ENCODE results near the gene HOXB2. TPM values are rescaled to one million over a fixed set of nuclear protein-coding genes. Genes with fewer than 3 reads are reported as not detected.

HOXB2 gene
- total and polyA plus RNA-seq, 2 donors (not counting 1 experiment from before 2014, with no cell fraction given): 12.2 to 12.3 TPM

DNA sequence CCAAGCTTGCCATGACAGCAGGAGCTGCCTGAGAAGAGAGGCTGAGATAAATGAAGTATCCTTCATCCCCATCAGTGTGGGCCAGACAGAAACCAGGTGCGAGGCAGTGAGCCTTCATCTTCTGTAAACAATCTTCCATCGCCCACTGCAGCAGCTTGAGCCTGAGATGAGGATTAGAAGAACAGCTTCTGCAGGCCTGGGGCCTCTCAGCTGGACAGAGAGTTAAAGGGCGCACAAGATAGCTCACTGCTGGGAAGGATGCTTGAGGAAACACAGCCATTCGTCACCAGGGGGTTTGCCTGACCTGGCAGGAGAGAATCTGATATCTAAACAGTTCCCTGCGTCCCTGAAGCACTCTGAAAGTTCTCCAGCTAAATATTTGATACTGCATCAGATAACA lies 41.2 kb downstream of the HOXB2 start:
- DNase-seq (ENCODE audit: low read depth in 2 of 2): no peak
- H2AFZ ChIP-seq (ENCODE audit: low read length): no peak overlapping the region
- TF ChIP-seq, protein P1, sequence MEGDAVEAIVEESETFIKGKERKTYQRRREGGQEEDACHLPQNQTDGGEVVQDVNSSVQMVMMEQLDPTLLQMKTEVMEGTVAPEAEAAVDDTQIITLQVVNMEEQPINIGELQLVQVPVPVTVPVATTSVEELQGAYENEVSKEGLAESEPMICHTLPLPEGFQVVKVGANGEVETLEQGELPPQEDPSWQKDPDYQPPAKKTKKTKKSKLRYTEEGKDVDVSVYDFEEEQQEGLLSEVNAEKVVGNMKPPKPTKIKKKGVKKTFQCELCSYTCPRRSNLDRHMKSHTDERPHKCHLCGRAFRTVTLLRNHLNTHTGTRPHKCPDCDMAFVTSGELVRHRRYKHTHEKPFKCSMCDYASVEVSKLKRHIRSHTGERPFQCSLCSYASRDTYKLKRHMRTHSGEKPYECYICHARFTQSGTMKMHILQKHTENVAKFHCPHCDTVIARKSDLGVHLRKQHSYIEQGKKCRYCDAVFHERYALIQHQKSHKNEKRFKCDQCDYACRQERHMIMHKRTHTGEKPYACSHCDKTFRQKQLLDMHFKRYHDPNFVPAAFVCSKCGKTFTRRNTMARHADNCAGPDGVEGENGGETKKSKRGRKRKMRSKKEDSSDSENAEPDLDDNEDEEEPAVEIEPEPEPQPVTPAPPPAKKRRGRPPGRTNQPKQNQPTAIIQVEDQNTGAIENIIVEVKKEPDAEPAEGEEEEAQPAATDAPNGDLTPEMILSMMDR (conservative IDR thresholded peaks at IDR 0.05 in 1 of 2, IDR thresholded peaks at IDR 0.05 in 1 of 2; ENCODE audit: low read depth in 1 of 2, low read length in 2 of 2): no peak
- no peak for TF ChIP-seq EZH2 (IDR thresholded peaks at IDR 0.05; ENCODE audit: low read length, missing control alignments)
- H3K9ac ChIP-seq (ENCODE audit: insufficient read depth, low read length): no peak overlapping the region
- no peaks in the 10 kb centered on the region for H3K79me2 ChIP-seq (ENCODE audit: control insufficient read depth, insufficient read depth, low read length)
- no peak overlapping the region for H3K27ac ChIP-seq (ENCODE audit: insufficient read depth, low read length)
- peaks cover 5% of the 10 kb centered on the region for H3K4me1 ChIP-seq (ENCODE audit: control insufficient read depth, extremely low read depth, insufficient read depth, low read length)
- H3K36me3 ChIP-seq (ENCODE audit: control insufficient read depth, insufficient read depth, low read length): no peaks in the 10 kb centered on the region
- H3K4me2 ChIP-seq (ENCODE audit: extremely low read depth, insufficient read depth, low read length): no peak overlapping the region
- H4K20me1 ChIP-seq (ENCODE audit: control insufficient read depth, extremely low read depth, insufficient read depth, low read length): no peaks in the 10 kb centered on the region
- no peaks in the 10 kb centered on the region for H3K9me3 ChIP-seq (ENCODE audit: control insufficient read depth, insufficient read depth, low read depth, low read length)
- H3K4me3 ChIP-seq (replicated peaks in 1 of 4; ENCODE audit: control extremely low read depth in 1 of 4, insufficient read depth in 1 of 4, low read depth in 3 of 4, low read length in 4 of 4): no peak overlapping the region
- no peaks in the 10 kb centered on the region for H3K27me3 ChIP-seq (ENCODE audit: control insufficient read depth, insufficient read depth, low read length)

DNA sequence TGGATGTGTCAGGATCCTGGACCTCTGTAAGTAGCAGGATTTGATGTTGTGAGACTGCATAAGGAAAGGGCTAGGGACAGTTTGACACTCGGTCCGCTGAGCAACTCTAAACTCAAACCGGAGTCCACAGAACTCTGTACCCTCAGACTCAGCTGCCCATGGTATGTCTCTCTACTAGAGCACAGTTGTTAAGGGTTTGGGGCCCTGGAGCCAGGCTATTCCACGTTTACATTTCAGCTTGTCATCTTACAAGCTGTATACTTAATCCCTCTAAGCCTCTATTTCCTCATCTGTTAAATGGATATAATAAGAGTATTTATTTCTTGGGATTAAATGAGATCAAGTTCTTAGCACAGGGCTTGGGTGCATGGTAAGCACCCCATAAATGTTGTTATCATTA lies 42.0 kb downstream of the HOXB2 start:
- Histone ChIP-seq H2AFZ (ENCODE audit: low read length) (no peak overlapping the region), H3K27me3 (ENCODE audit: control insufficient read depth, insufficient read depth, low read length) (no peaks in the 10 kb centered on the region), H4K20me1 (ENCODE audit: control insufficient read depth, extremely low read depth, insufficient read depth, low read length) (no peaks in the 10 kb centered on the region), H3K4me3 (replicated peaks in 1 of 4; ENCODE audit: control extremely low read depth in 1 of 4, insufficient read depth in 1 of 4, low read depth in 3 of 4, low read length in 4 of 4) (no peak overlapping the region), H3K27ac (ENCODE audit: insufficient read depth, low read length) (no peak overlapping the region), H3K79me2 (ENCODE audit: control insufficient read depth, insufficient read depth, low read length) (no peaks in the 10 kb centered on the region), H3K4me2 (ENCODE audit: extremely low read depth, insufficient read depth, low read length) (no peak overlapping the region), H3K36me3 (ENCODE audit: control insufficient read depth, insufficient read depth, low read length) (no peaks in the 10 kb centered on the region), H3K9me3 (ENCODE audit: control insufficient read depth, insufficient read depth, low read depth, low read length) (no peaks in the 10 kb centered on the region), H3K4me1 (ENCODE audit: control insufficient read depth, extremely low read depth, insufficient read depth, low read length) (peaks cover 7% of the 10 kb centered on the region), H3K9ac (ENCODE audit: insufficient read depth, low read length) (no peak overlapping the region)
- TF ChIP-seq EZH2 (IDR thresholded peaks at IDR 0.05; ENCODE audit: low read length, missing control alignments): no peak
- TF ChIP-seq, protein P1 (conservative IDR thresholded peaks at IDR 0.05 in 1 of 2, IDR thresholded peaks at IDR 0.05 in 1 of 2; ENCODE audit: low read depth in 1 of 2, low read length in 2 of 2): no peak
- DNase-seq (ENCODE audit: low read depth in 2 of 2): no peak

DNA sequence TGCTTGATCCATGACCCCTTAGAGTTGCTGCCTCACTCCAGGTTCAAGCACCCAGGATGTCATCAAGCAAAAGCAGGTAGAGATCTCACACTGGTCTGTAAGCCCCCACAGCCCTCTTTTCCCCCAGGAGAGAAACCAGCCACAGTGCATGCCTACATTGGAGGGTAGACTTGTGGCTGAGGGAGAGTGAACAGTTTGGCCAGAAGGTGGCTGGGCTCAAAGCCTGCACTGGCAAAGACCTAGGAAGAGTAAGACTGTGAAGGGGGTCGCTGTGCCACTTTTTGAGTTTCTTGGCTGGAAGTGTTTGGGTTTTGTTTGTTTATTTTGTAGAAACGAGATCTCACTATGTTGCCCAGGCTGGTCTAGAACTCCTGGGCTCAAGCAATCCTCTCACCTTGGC lies 42.6 kb downstream of the HOXB2 start:
- Histone ChIP-seq H3K4me1 (ENCODE audit: control insufficient read depth, extremely low read depth, insufficient read depth, low read length) (peaks cover 9% of the 10 kb centered on the region), H3K79me2 (ENCODE audit: control insufficient read depth, insufficient read depth, low read length) (no peaks in the 10 kb centered on the region), H3K9ac (ENCODE audit: insufficient read depth, low read length) (no peak overlapping the region), H2AFZ (ENCODE audit: low read length) (no peak overlapping the region), H4K20me1 (ENCODE audit: control insufficient read depth, extremely low read depth, insufficient read depth, low read length) (no peaks in the 10 kb centered on the region), H3K9me3 (ENCODE audit: control insufficient read depth, insufficient read depth, low read depth, low read length) (no peaks in the 10 kb centered on the region), H3K27me3 (ENCODE audit: control insufficient read depth, insufficient read depth, low read length) (no peaks in the 10 kb centered on the region), H3K36me3 (ENCODE audit: control insufficient read depth, insufficient read depth, low read length) (no peaks in the 10 kb centered on the region), H3K4me3 (replicated peaks in 1 of 4; ENCODE audit: control extremely low read depth in 1 of 4, insufficient read depth in 1 of 4, low read depth in 3 of 4, low read length in 4 of 4) (no peak overlapping the region), H3K27ac (ENCODE audit: insufficient read depth, low read length) (no peak overlapping the region), H3K4me2 (ENCODE audit: extremely low read depth, insufficient read depth, low read length) (no peak overlapping the region)
- no peak for DNase-seq (ENCODE audit: low read depth in 2 of 2)
- TF ChIP-seq, protein P1 (conservative IDR thresholded peaks at IDR 0.05 in 1 of 2, IDR thresholded peaks at IDR 0.05 in 1 of 2; ENCODE audit: low read depth in 1 of 2, low read length in 2 of 2): no peak
- TF ChIP-seq EZH2 (IDR thresholded peaks at IDR 0.05; ENCODE audit: low read length, missing control alignments): no peak
